Measurements from ENCODE around the gene TECPR2.

DNA sequence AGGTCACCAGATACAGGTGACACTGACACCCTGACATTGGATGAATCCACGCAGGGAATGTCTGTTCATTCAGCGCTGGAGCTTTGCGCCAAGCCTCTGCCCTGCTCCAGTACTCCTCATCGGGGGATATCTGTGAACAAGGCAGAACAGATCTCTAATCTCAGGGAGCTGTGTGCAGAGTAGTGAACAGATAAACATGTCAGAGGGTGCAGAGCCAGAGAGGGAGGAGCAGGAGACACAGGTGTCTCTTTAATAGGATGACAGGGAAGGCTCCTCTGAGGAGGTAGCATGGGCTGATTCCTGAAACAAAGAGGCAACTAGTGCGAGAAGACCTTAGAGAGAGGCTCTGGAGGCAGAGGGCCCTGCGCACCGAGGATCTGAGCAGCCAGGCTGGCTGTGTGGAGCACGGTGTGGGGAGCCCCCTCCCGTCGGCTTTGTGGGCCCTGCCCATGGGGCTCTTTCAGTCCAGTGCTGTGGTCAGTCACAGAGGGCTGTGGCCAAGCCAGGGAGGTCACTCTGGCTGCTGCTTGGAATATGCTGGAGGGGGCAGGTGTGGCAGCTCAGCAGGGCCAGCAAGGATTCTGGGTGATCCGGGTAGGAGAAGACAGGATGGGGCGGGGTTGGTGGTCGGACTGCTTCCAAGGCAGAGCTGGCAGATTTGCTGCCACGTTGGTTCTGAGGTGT, 55.6 kb downstream of the TECPR2 start:
- TF ChIP-seq, protein P1, sequence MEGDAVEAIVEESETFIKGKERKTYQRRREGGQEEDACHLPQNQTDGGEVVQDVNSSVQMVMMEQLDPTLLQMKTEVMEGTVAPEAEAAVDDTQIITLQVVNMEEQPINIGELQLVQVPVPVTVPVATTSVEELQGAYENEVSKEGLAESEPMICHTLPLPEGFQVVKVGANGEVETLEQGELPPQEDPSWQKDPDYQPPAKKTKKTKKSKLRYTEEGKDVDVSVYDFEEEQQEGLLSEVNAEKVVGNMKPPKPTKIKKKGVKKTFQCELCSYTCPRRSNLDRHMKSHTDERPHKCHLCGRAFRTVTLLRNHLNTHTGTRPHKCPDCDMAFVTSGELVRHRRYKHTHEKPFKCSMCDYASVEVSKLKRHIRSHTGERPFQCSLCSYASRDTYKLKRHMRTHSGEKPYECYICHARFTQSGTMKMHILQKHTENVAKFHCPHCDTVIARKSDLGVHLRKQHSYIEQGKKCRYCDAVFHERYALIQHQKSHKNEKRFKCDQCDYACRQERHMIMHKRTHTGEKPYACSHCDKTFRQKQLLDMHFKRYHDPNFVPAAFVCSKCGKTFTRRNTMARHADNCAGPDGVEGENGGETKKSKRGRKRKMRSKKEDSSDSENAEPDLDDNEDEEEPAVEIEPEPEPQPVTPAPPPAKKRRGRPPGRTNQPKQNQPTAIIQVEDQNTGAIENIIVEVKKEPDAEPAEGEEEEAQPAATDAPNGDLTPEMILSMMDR (IDR thresholded peaks at IDR 0.05), result no peak
- TF ChIP-seq POLR2A (IDR thresholded peaks at IDR 0.05), result no peak

Data from body of pancreas (tissue), 4 donors.